GM12878 (cell line): ENCODE measurements around the gene NHSL1. TPM values are rescaled to one million over a fixed set of nuclear protein-coding genes. Genes with fewer than 3 reads are reported as not detected.

Experiments
- ATAC-seq: fragments of 200-7000 bp; cut with Tn5 transposase; 3 replicates; pipeline ENCODE4 v1.9.1; 2020; ENCODE audit warnings: mild to moderate bottlenecking, moderate library complexity
- BruUV-seq: library from RNA; stranded (reverse); fragments of 400-500 nt; replicated peaks from 2 replicates; lab custom pipeline; 2021; lab: Mats Ljungman, UMichigan
- CTCF ChIA-PET: fragments of 300-600 bp; sonication (Branson Sonifier 250); formaldehyde crosslinking; extraction: SDS; loops from one replicate; lab custom pipeline; 2021; ENCODE audit warnings: inconsistent platforms; lab: Yijun Ruan, JAX
- POLR2A ChIA-PET: fragments of 350-600 bp; formaldehyde crosslinking; extraction: SDS; loops from one replicate; lab custom pipeline; 2021; ENCODE audit warnings: inconsistent platforms; lab: Charles Lee
- RAD21 ChIA-PET: fragments of 300-600 bp; sonication (Branson Sonifier 250); formaldehyde crosslinking; loops from one replicate; lab custom pipeline; 2023; ENCODE audit warnings: antibody characterized with exemption; ENCODE audit not compliant: unreplicated experiment; lab: Charles Lee
- SMC1A ChIA-PET: fragments of 300-600 bp; sonication (Branson Sonifier 250); formaldehyde crosslinking; loops from one replicate; lab custom pipeline; 2023; ENCODE audit not compliant: unreplicated experiment, uncharacterized antibody; lab: Charles Lee
- DNase-seq: peaks from one replicate; pipeline ENCODE4 v3.0.0-alpha.2; 2011; ENCODE audit warnings: low read depth, low spot score
- FAIRE-seq: peaks from 3 replicates; lab custom pipeline; 2011; peaks lifted over from hg19 to GRCh38; lab: Jason Lieb, UNC
- H2AFZ ChIP-seq: 2 replicates; pipeline ENCODE4 v1.6.0; 2011; ENCODE audit warnings: low read depth, low read length, control low read depth; ENCODE audit not compliant: control insufficient read depth
- H3K27ac ChIP-seq: 2 replicates; pipeline ENCODE4 v1.5.1; 2011; ENCODE audit warnings: control low read depth; ENCODE audit not compliant: control insufficient read depth, insufficient read depth
- H3K27me3 ChIP-seq, 2 experiments: replicated peaks in 1 of 2; 2 replicates each; pipeline versions ENCODE4 v1.6.0 to v1.6.1; 2011; ENCODE audit warnings: low read length in 1 of 2; ENCODE audit not compliant: control insufficient read depth in 2 of 2, insufficient read depth in 2 of 2
- H3K36me3 ChIP-seq, 2 experiments: 2 replicates each; pipeline ENCODE4 v1.5.1; 2011; ENCODE audit warnings: low read length in 1 of 2; ENCODE audit not compliant: control insufficient read depth in 2 of 2, insufficient read depth in 2 of 2
- H3K4me1 ChIP-seq: 2 replicates; pipeline ENCODE4 v1.6.1; 2011; ENCODE audit warnings: mild to moderate bottlenecking, low read length, moderate library complexity, mixed read lengths; ENCODE audit not compliant: control insufficient read depth, insufficient read depth
- H3K4me2 ChIP-seq: 2 replicates; pipeline ENCODE4 v1.6.0; 2011; ENCODE audit warnings: control low read depth; ENCODE audit not compliant: control insufficient read depth, insufficient read depth
- H3K4me3 ChIP-seq: fragments of 200-600 bp; sonication (generic); 2 replicates; pipeline ENCODE4 v1.5.1; 2016
- H3K79me2 ChIP-seq: 2 replicates; pipeline ENCODE4 v1.6.0; 2011; ENCODE audit warnings: low read length; ENCODE audit not compliant: control insufficient read depth, insufficient read depth
- H3K9ac ChIP-seq: 2 replicates; pipeline ENCODE4 v1.8.0; 2011; ENCODE audit warnings: low read length, control low read depth, mixed read lengths; ENCODE audit not compliant: control insufficient read depth, insufficient read depth
- H3K9me3 ChIP-seq: replicated peaks from 3 replicates; pipeline ENCODE4 v1.5.1; 2011; ENCODE audit warnings: mild to moderate bottlenecking, low read length; ENCODE audit not compliant: control insufficient read depth, insufficient read depth
- H4K20me1 ChIP-seq: 2 replicates; pipeline ENCODE4 v1.6.0; 2011; ENCODE audit not compliant: control insufficient read depth, insufficient read depth
- CHD4 ChIP-seq: fragments of 200-600 bp; sonication (generic); IDR thresholded peaks from 2 replicates; pipeline ENCODE4 v1.6.1; 2016; ENCODE audit warnings: mild to moderate bottlenecking
- JUNB ChIP-seq: IDR thresholded peaks from 2 replicates; pipeline ENCODE4 v1.6.1; 2016; ENCODE audit warnings: antibody characterized with exemption, mild to moderate bottlenecking
- POLR2A ChIP-seq: IDR thresholded peaks from 2 replicates; pipeline ENCODE4 v1.6.1; 2011; ENCODE audit warnings: low read depth, mild to moderate bottlenecking, low read length
- SMAD5 ChIP-seq: IDR thresholded peaks from 2 replicates; pipeline ENCODE4 v1.6.1; 2016; ENCODE audit warnings: antibody characterized with exemption, low read depth
- SREBF2 ChIP-seq: IDR thresholded peaks from 2 replicates; pipeline ENCODE4 v1.6.1; 2012; ENCODE audit warnings: mild to moderate bottlenecking, low read length
- STAT1 ChIP-seq: fragments of 450-650 bp; conservative IDR thresholded peaks from 2 replicates; pipeline ENCODE4 v1.6.1; 2014; ENCODE audit warnings: antibody characterized with exemption, mild to moderate bottlenecking
- TCF12 ChIP-seq: IDR thresholded peaks from 2 replicates; pipeline ENCODE4 v1.6.1; 2011; ENCODE audit warnings: low read depth, mild to moderate bottlenecking, low read length
- WGBS: methylation state at CpG from one replicate; pipeline ENCODE4 v1.1.6; 2016; ENCODE audit warnings: low lambda C conversion rate; ENCODE audit not compliant: insufficient replicate concordance, insufficient coverage; ENCODE audit errors: missing lambda C conversion rate; 5-methylcytosine and 5-hydroxymethylcytosine counted together
- in situ Hi-C: fragments of 300-500 bp; cut with MboI; formaldehyde crosslinking; loops from 9 replicates; pipeline ENCODE4 v1.14.3; 2018; ENCODE audit warnings: mixed read lengths
- intact Hi-C: fragments of 100-400 bp; cut with micrococcal nuclease; formaldehyde crosslinking; loops from one replicate; pipeline ENCODE4 v1.14.2; 2022; ENCODE audit not compliant: unreplicated experiment
- polyA plus RNA-seq, 11 experiments: library from polyadenylated mRNA; depleted of rRNA in 4 of 11; unstranded in 6 of 11; stranded (reverse) in 5 of 11; fragments of >200 nt; fragmentation: Nextera tagmentation in 4 of 11; fragmentation: Illumina TruSeq in 1 of 11; extraction: Ambion mirVana in 4 of 11; extraction: Trizol in 1 of 11; gene quantifications; 1 replicate in 1 of 11; 2 replicates in 10 of 11; pipeline versions ENCODE4 v1.2.1 to v1.2.3, GENCODE V29; 2011 to 2016; ENCODE audit warnings: inconsistent platforms in 2 of 11, missing spikeins in 2 of 11, low read depth in 1 of 11
- total RNA-seq, 4 experiments: library from RNA; depleted of rRNA in 3 of 4; stranded (reverse); fragments of >200 nt in 3 of 4; fragmentation: Illumina TruSeq in 1 of 4; extraction: Trizol in 1 of 4; gene quantifications; 2 replicates each; pipeline versions ENCODE4 v1.2.1 to v1.2.3, GENCODE V29; 2013 to 2021
- TF ChIP-seq, protein P1 (sequence below): fragments of 450-650 bp; IDR thresholded peaks from 2 replicates; pipeline ENCODE4 v1.6.1; 2014; ENCODE audit warnings: mild to moderate bottlenecking
- TF ChIP-seq, protein P2 (sequence below): fragments of 450-650 bp; IDR thresholded peaks from 2 replicates; pipeline ENCODE4 v1.6.1; 2017; ENCODE audit warnings: mild to moderate bottlenecking

Gene NHSL1
- total and polyA plus RNA-seq, 10 of the 15 experiments (the other 5 are each of a cell fraction or from before 2014, with no cell fraction given) = 0.26 to 14.1 (median 0.90) TPM

DNA sequence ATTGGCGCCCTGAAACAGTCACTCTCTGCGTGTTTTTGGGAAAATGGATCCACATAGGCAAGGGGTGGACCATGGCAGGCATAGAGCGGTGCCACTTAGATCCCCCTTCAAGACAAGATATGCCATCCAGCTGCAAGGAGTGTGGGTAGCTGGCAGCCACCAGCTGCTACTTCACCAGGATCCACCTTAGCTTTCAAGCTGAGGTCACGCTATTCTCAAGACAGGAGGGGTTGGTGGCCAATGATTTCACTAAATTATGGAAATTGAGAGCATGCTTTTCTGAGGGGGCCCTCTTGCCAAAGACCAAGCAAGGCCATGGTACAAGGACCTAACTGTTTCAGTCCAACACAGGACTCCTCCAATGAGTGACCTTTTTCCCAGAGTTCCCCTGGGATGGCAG, 78.9 kb downstream of the NHSL1 start:
- Histone ChIP-seq H3K9ac (no peak overlapping the region), H3K4me1 (no peaks in the 10 kb centered on the region), H3K36me3 (peaks cover 0 to 4% of the 10 kb centered on the region in 2 experiments; a peak in 2 of 4 replicates), H3K27me3 (no peaks in the 10 kb centered on the region), H3K4me3 (no peak overlapping the region), H3K27ac (no peak overlapping the region), H4K20me1 (no peaks in the 10 kb centered on the region), H2AFZ (no peak overlapping the region), H3K9me3 (no peaks in the 10 kb centered on the region; the same call in 2 of the 3 replicates), H3K4me2 (no peak overlapping the region), H3K79me2 (no peaks in the 10 kb centered on the region)
- ATAC-seq = no peak
- WGBS = 64% methylated on average over 4 of the region's 4 CpGs
- no peak for DNase-seq
- intact Hi-C loops = no loop called here
- ChIA-PET CTCF (interaction anchor here (1.0 kb wide), 1 partner anchor 88 kb away, joined by 4 read pairs; no protein-coding TSS in a partner anchor), SMC1A (interaction anchor here (1.0 to 1.5 kb wide), 2 partner anchors 35 to 89 kb away, joined by 3 to 5 read pairs; no protein-coding TSS in a partner anchor), POLR2A (no interaction called here), RAD21 (no interaction called here)
- no peak for FAIRE-seq
- in situ Hi-C loops = no loop called here
- no TSS peak for BruUV-seq
- no peak for TF ChIP-seq SMAD5
- TF ChIP-seq POLR2A = no peak
- TF ChIP-seq, protein P1, sequence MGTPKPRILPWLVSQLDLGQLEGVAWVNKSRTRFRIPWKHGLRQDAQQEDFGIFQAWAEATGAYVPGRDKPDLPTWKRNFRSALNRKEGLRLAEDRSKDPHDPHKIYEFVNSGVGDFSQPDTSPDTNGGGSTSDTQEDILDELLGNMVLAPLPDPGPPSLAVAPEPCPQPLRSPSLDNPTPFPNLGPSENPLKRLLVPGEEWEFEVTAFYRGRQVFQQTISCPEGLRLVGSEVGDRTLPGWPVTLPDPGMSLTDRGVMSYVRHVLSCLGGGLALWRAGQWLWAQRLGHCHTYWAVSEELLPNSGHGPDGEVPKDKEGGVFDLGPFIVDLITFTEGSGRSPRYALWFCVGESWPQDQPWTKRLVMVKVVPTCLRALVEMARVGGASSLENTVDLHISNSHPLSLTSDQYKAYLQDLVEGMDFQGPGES = no peak
- no peak for TF ChIP-seq CHD4
- TF ChIP-seq SREBF2 = no peak
- TF ChIP-seq JUNB = no peak
- TF ChIP-seq STAT1 = no peak
- TF ChIP-seq, protein P2, sequence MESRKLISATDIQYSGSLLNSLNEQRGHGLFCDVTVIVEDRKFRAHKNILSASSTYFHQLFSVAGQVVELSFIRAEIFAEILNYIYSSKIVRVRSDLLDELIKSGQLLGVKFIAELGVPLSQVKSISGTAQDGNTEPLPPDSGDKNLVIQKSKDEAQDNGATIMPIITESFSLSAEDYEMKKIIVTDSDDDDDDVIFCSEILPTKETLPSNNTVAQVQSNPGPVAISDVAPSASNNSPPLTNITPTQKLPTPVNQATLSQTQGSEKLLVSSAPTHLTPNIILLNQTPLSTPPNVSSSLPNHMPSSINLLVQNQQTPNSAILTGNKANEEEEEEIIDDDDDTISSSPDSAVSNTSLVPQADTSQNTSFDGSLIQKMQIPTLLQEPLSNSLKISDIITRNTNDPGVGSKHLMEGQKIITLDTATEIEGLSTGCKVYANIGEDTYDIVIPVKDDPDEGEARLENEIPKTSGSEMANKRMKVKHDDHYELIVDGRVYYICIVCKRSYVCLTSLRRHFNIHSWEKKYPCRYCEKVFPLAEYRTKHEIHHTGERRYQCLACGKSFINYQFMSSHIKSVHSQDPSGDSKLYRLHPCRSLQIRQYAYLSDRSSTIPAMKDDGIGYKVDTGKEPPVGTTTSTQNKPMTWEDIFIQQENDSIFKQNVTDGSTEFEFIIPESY = no peak
- no peak for TF ChIP-seq TCF12
